Sigmoid colon (tissue), 4 donors: ENCODE measurements around the gene ORAI3.

Source experiments
- EP300 ChIP-seq, 4 donors: sonication (generic); formaldehyde crosslinking; IDR thresholded peaks; one replicate each; pipeline ENCODE4 v1.6.1; 2017; ENCODE audit warnings: antibody characterized with exemption in 4 of 4
- TF ChIP-seq, protein P1 (sequence below), 4 experiments: fragments of 450-650 bp in 3 of 4; fragments of 200-600 bp in 1 of 4; IDR thresholded peaks; one replicate each; pipeline ENCODE4 v1.5.1; 2016 to 2019; ENCODE audit warnings: antibody characterized with exemption in 4 of 4, mild to moderate bottlenecking in 3 of 4, moderate library complexity in 2 of 4

- TF ChIP-seq, protein P1, sequence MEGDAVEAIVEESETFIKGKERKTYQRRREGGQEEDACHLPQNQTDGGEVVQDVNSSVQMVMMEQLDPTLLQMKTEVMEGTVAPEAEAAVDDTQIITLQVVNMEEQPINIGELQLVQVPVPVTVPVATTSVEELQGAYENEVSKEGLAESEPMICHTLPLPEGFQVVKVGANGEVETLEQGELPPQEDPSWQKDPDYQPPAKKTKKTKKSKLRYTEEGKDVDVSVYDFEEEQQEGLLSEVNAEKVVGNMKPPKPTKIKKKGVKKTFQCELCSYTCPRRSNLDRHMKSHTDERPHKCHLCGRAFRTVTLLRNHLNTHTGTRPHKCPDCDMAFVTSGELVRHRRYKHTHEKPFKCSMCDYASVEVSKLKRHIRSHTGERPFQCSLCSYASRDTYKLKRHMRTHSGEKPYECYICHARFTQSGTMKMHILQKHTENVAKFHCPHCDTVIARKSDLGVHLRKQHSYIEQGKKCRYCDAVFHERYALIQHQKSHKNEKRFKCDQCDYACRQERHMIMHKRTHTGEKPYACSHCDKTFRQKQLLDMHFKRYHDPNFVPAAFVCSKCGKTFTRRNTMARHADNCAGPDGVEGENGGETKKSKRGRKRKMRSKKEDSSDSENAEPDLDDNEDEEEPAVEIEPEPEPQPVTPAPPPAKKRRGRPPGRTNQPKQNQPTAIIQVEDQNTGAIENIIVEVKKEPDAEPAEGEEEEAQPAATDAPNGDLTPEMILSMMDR (IDR thresholded peaks at IDR 0.05): no peak
- no peak for TF ChIP-seq EP300 (IDR thresholded peaks at IDR 0.05)
Observed at GRCh38 chr16:30931068-30931650, 17.7 kb upstream of the ORAI3 start.
